Transverse colon (tissue), 3 donors: ENCODE measurements around the gene SH2D7.

Experiments
- CTCF ChIP-seq, 5 experiments: fragments of 200-600 bp in 3 of 5; fragments of 450-650 bp in 2 of 5; sonication (generic) in 3 of 5; IDR thresholded peaks; 1 replicate in 2 of 5; 2 replicates in 3 of 5; pipeline ENCODE4 v1.5.1; 2016 to 2017; ENCODE audit warnings: antibody characterized with exemption in 5 of 5, inconsistent platforms in 3 of 5, mild to moderate bottlenecking in 2 of 5, moderate library complexity in 1 of 5
- POLR2A ChIP-seq: fragments of 450-650 bp; IDR thresholded peaks from one replicate; pipeline ENCODE4 v1.6.1; 2016; ENCODE audit warnings: antibody characterized with exemption, mild to moderate bottlenecking, moderate library complexity

- TF ChIP-seq CTCF (IDR thresholded peaks at IDR 0.05) (no peak), POLR2A (no peak)
Measured at GRCh38 chr15:78104566-78105475, 12.5 kb downstream of the SH2D7 start.
